DND-41 (cell line): ENCODE data around the gene REN.

Source experiments
- CTCF ChIP-seq: IDR thresholded peaks from 2 replicates; pipeline ENCODE4 v1.5.1; 2012; ENCODE audit warnings: borderline replicate concordance, low read length, moderate library complexity, mild to moderate bottlenecking; ENCODE audit not compliant: poor library complexity, severe bottlenecking; ENCODE audit errors: extremely low read depth
- EZH2 ChIP-seq: IDR thresholded peaks from 3 replicates; pipeline ENCODE4 v1.6.1; 2012; ENCODE audit warnings: borderline replicate concordance, low read depth, mild to moderate bottlenecking, moderate library complexity, low read length, inconsistent platforms; ENCODE audit not compliant: severe bottlenecking

- TF ChIP-seq CTCF: no peak
- no peak for TF ChIP-seq EZH2
Observed at GRCh38 chr1:204178487-204179281, 12.5 kb upstream of the REN start.
